ENCODE data around the gene LRP5. TPM values are rescaled to one million over a fixed set of nuclear protein-coding genes. Genes with fewer than 3 reads are reported as not detected.

Gene LRP5
- total RNA-seq, 4 donors from 2014 or later: 21.5 to 75.0 (median 28.7) TPM

GRCh38 chr11:68349461-68350249, 37.3 kb downstream of the LRP5 start:
- no peak for TF ChIP-seq CTCF (IDR thresholded peaks at IDR 0.05; ENCODE audit: low read depth)

GRCh38 chr11:68350759-68351449, 38.5 kb downstream of the LRP5 start:
- TF ChIP-seq CTCF (IDR thresholded peaks at IDR 0.05; ENCODE audit: low read depth): no peak

- TF ChIP-seq CTCF (IDR thresholded peaks at IDR 0.05; ENCODE audit: low read depth): no peak
Measured at GRCh38 chr11:68351450-68352275, 39.3 kb downstream of the LRP5 start.

GRCh38 chr11:68352591-68352990, 40.2 kb downstream of the LRP5 start:
- TF ChIP-seq CTCF (IDR thresholded peaks at IDR 0.05; ENCODE audit: low read depth): no peak

GRCh38 chr11:68353118-68353517, 40.7 kb downstream of the LRP5 start:
- no peak for TF ChIP-seq CTCF (IDR thresholded peaks at IDR 0.05; ENCODE audit: low read depth)

- no peak for TF ChIP-seq CTCF (IDR thresholded peaks at IDR 0.05; ENCODE audit: low read depth)
Measured at GRCh38 chr11:68353669-68354068, 41.3 kb downstream of the LRP5 start.
